GM10847 (cell line): Measurements from ENCODE around the gene ZNF276.

Source experiments
- POLR2A ChIP-seq: IDR thresholded peaks from 2 replicates; pipeline ENCODE4 v1.6.1; 2011; ENCODE audit not compliant: insufficient read length; ENCODE audit errors: extremely low read depth

ZNF276 gene

GRCh38 chr16:89739383-89739782, 18.0 kb downstream of the ZNF276 start:
- TF ChIP-seq POLR2A = no peak

- no peak for TF ChIP-seq POLR2A
Observed at GRCh38 chr16:89741342-89742014, 20.1 kb downstream of the ZNF276 start.

GRCh38 chr16:89742948-89743347, 21.6 kb downstream of the ZNF276 start:
- no peak for TF ChIP-seq POLR2A

- no peak for TF ChIP-seq POLR2A
Observed at GRCh38 chr16:89744813-89745212, 23.5 kb downstream of the ZNF276 start.

GRCh38 chr16:89746043-89746442, 24.7 kb downstream of the ZNF276 start:
- no peak for TF ChIP-seq POLR2A

GRCh38 chr16:89748076-89748475, 26.7 kb downstream of the ZNF276 start:
- no peak for TF ChIP-seq POLR2A

- no peak for TF ChIP-seq POLR2A
Observed at GRCh38 chr16:89748921-89749320, 27.6 kb downstream of the ZNF276 start.

- no peak for TF ChIP-seq POLR2A
Observed at GRCh38 chr16:89749637-89750036, 28.3 kb downstream of the ZNF276 start.

- no peak for TF ChIP-seq POLR2A
Observed at GRCh38 chr16:89759746-89760340, 38.5 kb downstream of the ZNF276 start.

- TF ChIP-seq POLR2A = no peak
Observed at GRCh38 chr16:89761304-89761922, 40.1 kb downstream of the ZNF276 start.

GRCh38 chr16:89764711-89765201, 43.4 kb downstream of the ZNF276 start:
- TF ChIP-seq POLR2A = peak; percentile 28

- TF ChIP-seq POLR2A = no peak
Observed at GRCh38 chr16:89765292-89765830, 44.0 kb downstream of the ZNF276 start.

- TF ChIP-seq POLR2A = no peak
Observed at GRCh38 chr16:89770367-89770766, 49.0 kb downstream of the ZNF276 start.

- TF ChIP-seq POLR2A = no peak
Observed at GRCh38 chr16:89775223-89775622, 53.9 kb downstream of the ZNF276 start.

- no peak for TF ChIP-seq POLR2A
Observed at GRCh38 chr16:89779231-89779908, 58.0 kb downstream of the ZNF276 start.
